ENCODE data around the gene ASPSCR1. TPM values are rescaled to one million over a fixed set of nuclear protein-coding genes. Genes with fewer than 3 reads are reported as not detected.

The ASPSCR1 gene
- total and polyA plus RNA-seq, 2 of the 4 experiments (the other 2 are of a cell fraction), result 7.2 to 17.2 TPM

- peak overlapping the region; percentile 33 for H4K5ac ChIP-seq (ENCODE audit: low read depth, low read length)
- H2BK5ac ChIP-seq (ENCODE audit: low read depth, low read length, poor library complexity, severe bottlenecking), result peak overlapping the region; percentile 95
- in situ Hi-C loops (cut with MboI; ENCODE audit: low sequenced_read_pairs) (no loop called here), dilution Hi-C loops (cut with HindIII; ENCODE audit: low sequenced_read_pairs, unreplicated experiment) (no loop called here), intact Hi-C loops (cut with micrococcal nuclease) (no loop called here)
- peak overlapping the region; percentile 98 for H2BK120ac ChIP-seq (ENCODE audit: low read depth, low read length)
- DNase-seq, result peak; percentile 95
- peak overlapping the region; percentile 96 for H3K14ac ChIP-seq (replicated peaks; ENCODE audit: low read depth, low read length)
- H4K8ac ChIP-seq (ENCODE audit: low read depth in 2 of 2, low read length in 2 of 2), result peak overlapping the region; percentile 91 to 97
- peak overlapping the region; percentile 99 for H2AK5ac ChIP-seq (ENCODE audit: low read depth, low read length)
- H3K4me3 ChIP-seq (ENCODE audit: insufficient read depth, low read depth, low read length), result no peak overlapping the region
- H3K18ac ChIP-seq (ENCODE audit: low read depth, low read length), result peak overlapping the region; percentile 4; the same call in 1 of the 2 replicates
- peak overlapping the region; percentile 98 for H2AK9ac ChIP-seq (replicated peaks; ENCODE audit: low read depth, low read length, poor library complexity)
- H3K27ac ChIP-seq (ENCODE audit: insufficient read depth, low read length), result peak overlapping the region; percentile 85
- H4K20me1 ChIP-seq (ENCODE audit: insufficient read depth, low read length), result peaks cover 3% of the 10 kb centered on the region; the same call in 1 of the 2 replicates
- H2BK20ac ChIP-seq (ENCODE audit: low read depth, low read length), result peak overlapping the region; percentile 97
- H3K9me3 ChIP-seq (ENCODE audit: control insufficient read depth, insufficient read depth, low read length), result no peaks in the 10 kb centered on the region
- peak overlapping the region; percentile 93 for H3K23ac ChIP-seq (ENCODE audit: low read depth, low read length)
- H3K79me1 ChIP-seq (ENCODE audit: low read depth in 1 of 2, low read length in 2 of 2), result peaks cover 11 to 36% of the 10 kb centered on the region in 2 experiments; a peak in 3 of 4 replicates
- H3K27me3 ChIP-seq (ENCODE audit: control insufficient read depth, insufficient read depth, low read length), result no peaks in the 10 kb centered on the region
- ATAC-seq (ENCODE audit: low read depth), result peak; percentile 96
- no peaks in the 10 kb centered on the region for H3K36me3 ChIP-seq (ENCODE audit: control insufficient read depth, insufficient read depth, low read length)
- H4K91ac ChIP-seq (ENCODE audit: insufficient read depth, low read depth, low read length), result peak overlapping the region; percentile 99
- H2AFZ ChIP-seq (replicated peaks; ENCODE audit: low read length, poor library complexity), result peak overlapping the region; percentile 88
- POLR2A ChIA-PET (ENCODE audit: unreplicated experiment), result no interaction called here
- WGBS, 2 experiments (ENCODE audit: extremely low coverage in 2 of 2, insufficient read length in 1 of 2), result 39% methylated on average over 18 of the region's 53 CpGs; no CpG with 5 or more reads in 1 of the 2 experiments
- peak overlapping the region; percentile 100 for H2BK15ac ChIP-seq (ENCODE audit: low read depth, low read length)
- H3K4me2 ChIP-seq (ENCODE audit: low read depth, low read length), result peak overlapping the region; percentile 2; the same call in 1 of the 2 replicates
- BruUV-seq (replicated peaks), result no TSS peak
- peaks cover 18% of the 10 kb centered on the region for H3K9me1 ChIP-seq (ENCODE audit: insufficient read depth, low read length)
- peak overlapping the region; percentile 53; the same call in 1 of the 2 replicates for H3K9ac ChIP-seq (ENCODE audit: low read depth, low read length)
- H3K4ac ChIP-seq (ENCODE audit: low read depth, low read length), result peak overlapping the region; percentile 97
- H3K56ac ChIP-seq (ENCODE audit: extremely low read depth, insufficient read depth, low read length), result peak overlapping the region; percentile 47; the same call in 1 of the 2 replicates
- CTCF ChIA-PET, result interaction anchor here (0.7 to 1.0 kb wide), 4 partner anchors 16 to 325 kb away, joined by 3 to 5 read pairs (median 3); no protein-coding TSS in a partner anchor
- H3K4me1 ChIP-seq (ENCODE audit: control insufficient read depth, insufficient read depth, low read length), result peaks cover 27% of the 10 kb centered on the region
- TF ChIP-seq MXI1 (IDR thresholded peaks at IDR 0.05; ENCODE audit: borderline replicate concordance, low read depth, low read length) (peak; percentile 96), SMC3 (IDR thresholded peaks at IDR 0.05; ENCODE audit: low read depth, low read length) (no peak), USF2 (IDR thresholded peaks at IDR 0.05; ENCODE audit: low read depth, low read length) (peak; percentile 84), CHD1 (IDR thresholded peaks at IDR 0.05; ENCODE audit: low read depth, low read length) (no peak), RFX5 (IDR thresholded peaks at IDR 0.05; ENCODE audit: low read depth, low read length) (no peak), BHLHE40 (IDR thresholded peaks at IDR 0.05; ENCODE audit: low read depth, low read length) (peak; percentile 98), MAFK (IDR thresholded peaks at IDR 0.05; ENCODE audit: low read depth, low read length) (no peak), NFE2L2 (IDR thresholded peaks at IDR 0.05; ENCODE audit: low read depth, low read length) (no peak), RAD21 (IDR thresholded peaks at IDR 0.05; ENCODE audit: low read length) (no peak), CEBPB (IDR thresholded peaks at IDR 0.05; ENCODE audit: low read depth, low read length) (no peak), POLR2A (IDR thresholded peaks at IDR 0.05; ENCODE audit: low read depth, low read length) (no peak), MAZ (IDR thresholded peaks at IDR 0.05; ENCODE audit: borderline replicate concordance, low read depth, low read length) (peak; percentile 97), FOS (IDR thresholded peaks at IDR 0.05; ENCODE audit: low read depth, low read length) (peak; percentile 71), ELK1 (IDR thresholded peaks at IDR 0.05; ENCODE audit: borderline replicate concordance, low read depth, low read length) (no peak)
Observed at GRCh38 chr17:82003411-82004381, 26.3 kb downstream of the ASPSCR1 start.
